Measurements from ENCODE around the gene DTNB. TPM values are rescaled to one million over a fixed set of nuclear protein-coding genes. Genes with fewer than 3 reads are reported as not detected.
"Not testable (repeated sequence)": the region's sequence is repeated elsewhere in the genome, so short reads cannot be mapped to it uniquely, and the experiment has no call there.

Gene DTNB
- total RNA-seq, 1 donor from 2014 or later: 9.2 TPM

GRCh38 chr2:25620711-25621110 is 52.7 kb downstream of the DTNB start:
- no peak for DNase-seq

- DNase-seq: no peak
Measured at GRCh38 chr2:25620077-25620476, 53.3 kb downstream of the DTNB start.

- no peak for DNase-seq
Measured at GRCh38 chr2:25619185-25619584, 54.2 kb downstream of the DTNB start.

- DNase-seq: no peak
Measured at GRCh38 chr2:25618676-25619075, 54.7 kb downstream of the DTNB start.

- DNase-seq: peak; percentile 6
Measured at GRCh38 chr2:25617948-25618646, 55.3 kb downstream of the DTNB start.

GRCh38 chr2:25615920-25616319 is 57.5 kb downstream of the DTNB start:
- DNase-seq: no peak

- DNase-seq: no peak
Measured at GRCh38 chr2:25615386-25615785, 58.0 kb downstream of the DTNB start.

GRCh38 chr2:25614711-25615110 is 58.7 kb downstream of the DTNB start:
- DNase-seq: no peak

GRCh38 chr2:25608718-25609117 is 64.7 kb downstream of the DTNB start:
- DNase-seq: no peak

GRCh38 chr2:25606892-25607291 is 66.5 kb downstream of the DTNB start:
- DNase-seq: no peak

GRCh38 chr2:25602333-25602723 is 71.0 kb downstream of the DTNB start:
- no peak for DNase-seq

GRCh38 chr2:25601711-25602332 is 71.6 kb downstream of the DTNB start:
- DNase-seq: not testable (repeated sequence)

GRCh38 chr2:25598911-25599310 is 74.5 kb downstream of the DTNB start:
- no peak for DNase-seq

- no peak for DNase-seq
Measured at GRCh38 chr2:25598332-25598731, 75.0 kb downstream of the DTNB start.

GRCh38 chr2:25597881-25598280 is 75.5 kb downstream of the DTNB start:
- DNase-seq: no peak

- no peak for DNase-seq
Measured at GRCh38 chr2:25596516-25597244, 76.7 kb downstream of the DTNB start.

GRCh38 chr2:25595393-25595792 is 78.0 kb downstream of the DTNB start:
- no peak for DNase-seq

- DNase-seq: no peak
Measured at GRCh38 chr2:25594991-25595390, 78.4 kb downstream of the DTNB start.

GRCh38 chr2:25592766-25593292 is 80.5 kb downstream of the DTNB start:
- DNase-seq: no peak

GRCh38 chr2:25590921-25591505 is 82.4 kb downstream of the DTNB start:
- DNase-seq: no peak

- DNase-seq: no peak
Measured at GRCh38 chr2:25589676-25590205, 83.6 kb downstream of the DTNB start.

- no peak for DNase-seq
Measured at GRCh38 chr2:25588576-25588975, 84.8 kb downstream of the DTNB start.

- no peak for DNase-seq
Measured at GRCh38 chr2:25587361-25587760, 86.0 kb downstream of the DTNB start.
